Endothelial cell of umbilical vein (primary cell): Measurements from ENCODE around the gene YIPF3. TPM values are rescaled to one million over a fixed set of nuclear protein-coding genes. Genes with fewer than 3 reads are reported as not detected.

Source experiments
- BruUV-seq: library from RNA; stranded (reverse); fragments of 400-500 nt; replicated peaks from 2 replicates; lab custom pipeline; 2021; lab: Mats Ljungman, UMichigan
- CTCF ChIA-PET: fragments of 300-600, 350-600 bp; sonication (Branson Sonifier 250); formaldehyde crosslinking; loops from one replicate; lab custom pipeline; 2021; ENCODE audit warnings: antibody characterized with exemption, inconsistent platforms; lab: Charles Lee
- POLR2A ChIA-PET: fragments of 300-600, 350-600 bp; sonication (Branson Sonifier 250); formaldehyde crosslinking; loops from one replicate; lab custom pipeline; 2021; ENCODE audit warnings: antibody characterized with exemption, inconsistent platforms; lab: Charles Lee
- DNase-seq: peaks from one replicate; pipeline ENCODE4 v3.0.0-alpha.2; 2011; ENCODE audit warnings: low read depth, low spot score
- FAIRE-seq: peaks from 2 replicates; lab custom pipeline; 2011; peaks lifted over from hg19 to GRCh38; lab: Jason Lieb, UNC
- H2AFZ ChIP-seq: 2 replicates; pipeline ENCODE4 v1.6.0; 2012; ENCODE audit warnings: low read depth, low read length, control low read depth, inconsistent platforms
- H3K27ac ChIP-seq: 2 replicates; pipeline ENCODE4 v1.5.1; 2011; ENCODE audit warnings: low read depth, mild to moderate bottlenecking, control low read depth, low read length, moderate library complexity; ENCODE audit not compliant: insufficient read depth
- H3K27me3 ChIP-seq, 2 experiments: 2 replicates each; pipeline versions ENCODE4 v1.6.0 to v1.6.1; 2011; ENCODE audit warnings: low read length in 2 of 2, mixed read lengths in 1 of 2; ENCODE audit not compliant: control insufficient read depth in 2 of 2, insufficient read depth in 2 of 2
- H3K36me3 ChIP-seq, 2 experiments: 2 replicates in 1 of 2; 3 replicates in 1 of 2; pipeline ENCODE4 v1.5.1; 2011; ENCODE audit warnings: low read length in 2 of 2, mild to moderate bottlenecking in 1 of 2, moderate library complexity in 1 of 2; ENCODE audit not compliant: control insufficient read depth in 2 of 2, insufficient read depth in 2 of 2; ENCODE audit errors: extremely low read depth in 1 of 2
- H3K4me1 ChIP-seq: 3 replicates; pipeline ENCODE4 v1.5.1; 2011; ENCODE audit warnings: mild to moderate bottlenecking, low read length; ENCODE audit not compliant: control insufficient read depth, insufficient read depth; ENCODE audit errors: extremely low read depth
- H3K4me2 ChIP-seq: 2 replicates; pipeline ENCODE4 v1.6.1; 2011; ENCODE audit warnings: low read length, control low read depth, mixed read lengths; ENCODE audit not compliant: insufficient read depth
- H3K4me3 ChIP-seq, 3 experiments: fragments of 200-600 bp in 1 of 3; sonication (generic), shearing (Covaris generic) in 1 of 3; replicated peaks in 1 of 3; 2 replicates each; pipeline ENCODE4 v1.5.1; 2011 to 2016; ENCODE audit warnings: control low read depth in 3 of 3, low read length in 3 of 3, mild to moderate bottlenecking in 2 of 3, inconsistent platforms in 1 of 3, low read depth in 1 of 3, moderate library complexity in 1 of 3; ENCODE audit not compliant: insufficient read depth in 1 of 3
- H3K79me2 ChIP-seq: 2 replicates; pipeline ENCODE4 v1.6.0; 2012; ENCODE audit warnings: low read length, inconsistent platforms; ENCODE audit not compliant: control insufficient read depth, insufficient read depth
- H3K9ac ChIP-seq: replicated peaks from 2 replicates; pipeline ENCODE3; 2011; ENCODE audit warnings: low read length, control low read depth; ENCODE audit not compliant: insufficient read depth; ENCODE audit errors: extremely low read depth
- H3K9me1 ChIP-seq: replicated peaks from 3 replicates; pipeline ENCODE4 v1.6.0; 2011; ENCODE audit warnings: mild to moderate bottlenecking, low read length; ENCODE audit not compliant: control insufficient read depth, insufficient read depth; ENCODE audit errors: extremely low read depth
- H3K9me3 ChIP-seq: replicated peaks from 2 replicates; pipeline ENCODE4 v1.5.1; 2012; ENCODE audit warnings: low read length, inconsistent platforms; ENCODE audit not compliant: control insufficient read depth, insufficient read depth
- H4K20me1 ChIP-seq: replicated peaks from 2 replicates; pipeline ENCODE3; 2011; ENCODE audit warnings: mild to moderate bottlenecking, low read length; ENCODE audit not compliant: control insufficient read depth, insufficient read depth; ENCODE audit errors: extremely low read depth
- EZH2 ChIP-seq: IDR thresholded peaks from 2 replicates; pipeline ENCODE4 v1.6.1; 2012; ENCODE audit warnings: borderline replicate concordance, low read depth, mild to moderate bottlenecking, moderate library complexity, low read length, inconsistent platforms; ENCODE audit not compliant: severe bottlenecking
- FOS ChIP-seq: IDR thresholded peaks from 2 replicates; pipeline ENCODE4 v1.6.1; 2011; ENCODE audit warnings: mild to moderate bottlenecking, low read length, moderate library complexity, borderline replicate concordance; ENCODE audit not compliant: insufficient read depth
- GATA2 ChIP-seq: IDR thresholded peaks from 2 replicates; pipeline ENCODE4 v1.7.0; 2011; ENCODE audit warnings: low read depth, mild to moderate bottlenecking, moderate library complexity, mixed read lengths, low read length; ENCODE audit not compliant: insufficient read length, insufficient read depth
- JUN ChIP-seq: IDR thresholded peaks from 2 replicates; pipeline ENCODE4 v1.6.1; 2011; ENCODE audit warnings: borderline replicate concordance, low read depth; ENCODE audit not compliant: insufficient read length, insufficient read depth
- MYC ChIP-seq: IDR thresholded peaks from one replicate; pipeline ENCODE4 v1.6.1; 2011; ENCODE audit warnings: mild to moderate bottlenecking, low read depth, low read length
- POLR2A ChIP-seq: IDR thresholded peaks from 2 replicates; pipeline ENCODE4 v1.6.1; 2012; ENCODE audit warnings: low read depth, mild to moderate bottlenecking, control low read depth, low read length
- POLR2AphosphoS5 ChIP-seq: IDR thresholded peaks from 2 replicates; pipeline ENCODE4 v1.6.1; 2012; ENCODE audit warnings: low read depth, mild to moderate bottlenecking, control low read depth, low read length, moderate library complexity; ENCODE audit not compliant: insufficient read depth
- dilution Hi-C: fragments of 300-500 bp; cut with MboI; formaldehyde crosslinking; loops from one replicate; pipeline ENCODE4 v1.15.0; 2019; ENCODE audit warnings: low sequenced_read_pairs; ENCODE audit not compliant: extremely low pct_ligation_motif_present
- intact Hi-C: fragments of 100-400 bp; cut with micrococcal nuclease; formaldehyde crosslinking; loops from one replicate; pipeline ENCODE4 v1.10.0; 2022
- polyA plus RNA-seq, 4 experiments: library from polyadenylated mRNA; depleted of rRNA in 3 of 4; stranded (reverse) in 3 of 4; unstranded in 1 of 4; fragments of >200 nt; gene quantifications; 2 replicates each; pipeline versions ENCODE4 v1.2.1 to v1.2.3, GENCODE V29; 2011 to 2012; ENCODE audit warnings: missing spikeins in 1 of 4
- total RNA-seq: library from RNA; stranded (reverse); gene quantifications from 2 replicates; pipeline ENCODE4 v1.2.3, GENCODE V29; 2021
- TF ChIP-seq, protein P1 (sequence below): IDR thresholded peaks from 2 replicates; pipeline ENCODE4 v1.6.1; 2011; ENCODE audit not compliant: insufficient read depth, insufficient read length
- TF ChIP-seq, protein P2 (sequence below), 2 donors: IDR thresholded peaks; 1 replicate in 1 of 2; 2 replicates in 1 of 2; pipeline ENCODE4 v1.5.1; 2011; ENCODE audit warnings: low read length in 2 of 2, mild to moderate bottlenecking in 2 of 2, moderate library complexity in 2 of 2, control low read depth in 1 of 2, inconsistent platforms in 1 of 2, low read depth in 1 of 2; ENCODE audit not compliant: insufficient read depth in 1 of 2; ENCODE audit errors: extremely low read depth in 1 of 2

The YIPF3 gene
- total and polyA plus RNA-seq, 2 donors (not counting 3 experiments of a cell fraction or from before 2014, with no cell fraction given): 119 to 470 TPM

- ChIA-PET CTCF (no interaction called here), POLR2A (interaction anchor here (0.6 kb wide), 1 partner anchor 35 kb away, joined by 3 read pairs; no protein-coding TSS in a partner anchor)
- Histone ChIP-seq H3K27me3 (no peaks in the 10 kb centered on the region), H3K27ac (no peak overlapping the region), H3K4me1 (peaks cover 8% of the 10 kb centered on the region), H3K79me2 (peaks cover 26% of the 10 kb centered on the region), H3K9me1 (no peaks in the 10 kb centered on the region), H3K36me3 (peaks cover 22 to 48% of the 10 kb centered on the region in 2 experiments), H2AFZ (no peak overlapping the region), H4K20me1 (no peaks in the 10 kb centered on the region), H3K4me3 (no peak overlapping the region), H3K4me2 (no peak overlapping the region), H3K9me3 (no peaks in the 10 kb centered on the region), H3K9ac (no peak overlapping the region)
- FAIRE-seq (no peak), DNase-seq (no peak)
- dilution Hi-C loops (no loop called here), intact Hi-C loops (no loop called here)
- BruUV-seq: no TSS peak
- TF ChIP-seq GATA2: no peak
- TF ChIP-seq, protein P1, sequence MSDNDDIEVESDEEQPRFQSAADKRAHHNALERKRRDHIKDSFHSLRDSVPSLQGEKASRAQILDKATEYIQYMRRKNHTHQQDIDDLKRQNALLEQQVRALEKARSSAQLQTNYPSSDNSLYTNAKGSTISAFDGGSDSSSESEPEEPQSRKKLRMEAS: no peak
- TF ChIP-seq JUN: no peak
- no peak for TF ChIP-seq POLR2AphosphoS5
- no peak for TF ChIP-seq EZH2
- TF ChIP-seq, protein P2, sequence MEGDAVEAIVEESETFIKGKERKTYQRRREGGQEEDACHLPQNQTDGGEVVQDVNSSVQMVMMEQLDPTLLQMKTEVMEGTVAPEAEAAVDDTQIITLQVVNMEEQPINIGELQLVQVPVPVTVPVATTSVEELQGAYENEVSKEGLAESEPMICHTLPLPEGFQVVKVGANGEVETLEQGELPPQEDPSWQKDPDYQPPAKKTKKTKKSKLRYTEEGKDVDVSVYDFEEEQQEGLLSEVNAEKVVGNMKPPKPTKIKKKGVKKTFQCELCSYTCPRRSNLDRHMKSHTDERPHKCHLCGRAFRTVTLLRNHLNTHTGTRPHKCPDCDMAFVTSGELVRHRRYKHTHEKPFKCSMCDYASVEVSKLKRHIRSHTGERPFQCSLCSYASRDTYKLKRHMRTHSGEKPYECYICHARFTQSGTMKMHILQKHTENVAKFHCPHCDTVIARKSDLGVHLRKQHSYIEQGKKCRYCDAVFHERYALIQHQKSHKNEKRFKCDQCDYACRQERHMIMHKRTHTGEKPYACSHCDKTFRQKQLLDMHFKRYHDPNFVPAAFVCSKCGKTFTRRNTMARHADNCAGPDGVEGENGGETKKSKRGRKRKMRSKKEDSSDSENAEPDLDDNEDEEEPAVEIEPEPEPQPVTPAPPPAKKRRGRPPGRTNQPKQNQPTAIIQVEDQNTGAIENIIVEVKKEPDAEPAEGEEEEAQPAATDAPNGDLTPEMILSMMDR (IDR thresholded peaks at IDR 0.05; ENCODE audit: extremely low read depth in 1 of 2, insufficient read depth in 1 of 2, low read depth in 1 of 2, low read length in 2 of 2): no peak
- no peak for TF ChIP-seq FOS
- TF ChIP-seq POLR2A: no peak
- TF ChIP-seq MYC: no peak
These were observed 5.1 kb upstream of the YIPF3 start for GRCh38 chr6:43521836-43522235.
